HG03558 (cell line): ENCODE data around the gene RYR2.

ENCODE experiments used
- ATAC-seq: cut with Tn5 transposase; IDR thresholded peaks from one replicate; pipeline ENCODE4 v1.9.1; 2021; ENCODE audit warnings: moderate number of reproducible peaks; ENCODE audit not compliant: unreplicated experiment; ENCODE audit errors: extremely low read depth

Gene RYR2

DNA sequence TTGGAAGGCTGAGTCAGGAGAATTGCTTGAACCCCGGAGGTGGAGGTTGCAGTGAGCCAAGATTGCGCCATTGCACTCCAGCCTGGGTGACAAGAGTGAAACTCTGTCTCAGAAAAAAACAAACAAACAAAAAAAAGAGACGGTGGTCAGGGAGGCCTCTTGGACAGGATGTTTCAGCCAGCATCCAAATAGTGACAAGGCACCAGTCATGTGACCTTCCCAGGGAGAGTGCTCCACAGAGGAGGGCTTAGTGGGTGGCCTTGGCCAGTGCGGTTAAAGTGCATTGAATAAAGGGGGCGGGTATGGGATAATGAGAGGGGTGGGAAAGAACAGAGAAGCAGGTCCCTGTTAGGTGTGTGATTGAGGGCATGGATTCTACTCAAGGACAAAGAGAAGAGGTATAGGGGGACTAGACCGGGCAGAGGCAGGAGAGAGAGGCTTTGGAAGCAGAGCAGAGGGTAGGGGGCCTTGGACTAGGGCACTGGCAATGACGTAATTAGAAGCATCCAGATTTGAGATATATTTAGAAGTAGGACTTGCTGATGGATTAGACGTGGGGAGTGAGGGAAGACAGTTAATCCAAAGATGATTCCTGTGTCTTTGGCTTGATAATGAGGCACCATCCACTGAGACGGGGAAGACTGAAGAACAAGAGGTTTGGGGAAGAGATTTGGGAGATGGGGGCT, 12.0 kb upstream of the RYR2 start:
- no peak for ATAC-seq

- no peak for ATAC-seq
Observed at GRCh38 chr1:237031480-237031879, 10.5 kb upstream of the RYR2 start.

DNA sequence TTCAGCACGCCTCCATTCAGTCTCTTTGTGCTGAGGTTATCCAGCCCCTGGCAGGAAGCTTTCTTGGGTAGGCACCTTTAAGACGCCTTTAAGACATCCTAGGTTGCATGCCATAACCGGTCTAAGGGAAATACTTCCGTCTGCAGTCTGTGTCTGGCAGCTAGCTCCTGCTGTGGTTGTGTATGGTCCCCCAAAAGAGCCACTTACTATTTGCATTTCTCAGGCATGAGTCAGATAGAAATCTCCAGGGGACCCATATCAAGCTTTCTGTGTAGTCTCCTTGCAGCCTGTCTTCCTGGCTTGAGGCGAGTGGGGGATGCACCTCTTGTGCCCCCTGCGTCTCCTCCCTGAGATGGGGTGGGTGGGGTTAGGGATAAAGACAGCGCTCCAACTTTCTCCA, 10.0 kb upstream of the RYR2 start:
- peak; percentile 96 for ATAC-seq

DNA sequence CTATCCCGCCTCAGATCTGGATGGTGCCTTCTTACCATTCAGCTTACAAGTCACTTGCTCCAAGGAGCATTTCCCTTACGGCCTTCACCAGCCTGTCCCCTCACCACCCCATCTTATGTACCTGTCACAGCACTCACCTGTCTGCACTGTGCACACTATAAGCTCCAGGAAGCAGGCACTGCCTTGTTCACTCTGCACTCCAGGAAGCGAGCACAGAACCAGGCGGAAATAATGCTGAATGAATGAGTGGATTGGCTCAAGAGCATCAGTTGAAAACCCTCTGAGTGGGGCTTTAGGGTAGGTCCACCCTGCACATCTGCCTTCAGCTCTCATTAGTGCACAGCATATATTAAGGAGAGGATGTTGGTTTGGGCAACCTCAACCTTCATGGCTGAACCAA, 8.9 kb upstream of the RYR2 start:
- ATAC-seq = no peak

DNA sequence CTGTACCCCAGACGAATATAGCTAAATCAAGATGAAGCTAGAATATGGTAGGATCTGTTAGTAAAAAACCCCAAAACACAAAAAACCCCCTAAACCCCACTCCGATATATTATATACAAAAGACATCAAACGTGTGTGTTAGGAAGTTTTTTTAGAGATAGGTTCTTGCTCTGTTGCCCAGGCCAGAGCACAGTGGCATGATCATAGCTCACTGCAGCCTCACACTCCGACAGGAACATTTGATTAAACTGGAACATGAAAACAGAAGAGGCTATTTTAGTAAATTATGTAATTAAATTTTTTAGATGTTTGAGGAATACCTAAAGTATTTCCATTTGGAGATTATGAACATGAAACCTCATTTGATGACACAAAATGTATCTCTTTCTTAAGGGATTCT, 8.2 kb upstream of the RYR2 start:
- no peak for ATAC-seq

GRCh38 chr1:237035759-237036158, 6.2 kb upstream of the RYR2 start:
- no peak for ATAC-seq

- ATAC-seq = no peak
Observed at GRCh38 chr1:237038211-237038610, 3.8 kb upstream of the RYR2 start.

DNA sequence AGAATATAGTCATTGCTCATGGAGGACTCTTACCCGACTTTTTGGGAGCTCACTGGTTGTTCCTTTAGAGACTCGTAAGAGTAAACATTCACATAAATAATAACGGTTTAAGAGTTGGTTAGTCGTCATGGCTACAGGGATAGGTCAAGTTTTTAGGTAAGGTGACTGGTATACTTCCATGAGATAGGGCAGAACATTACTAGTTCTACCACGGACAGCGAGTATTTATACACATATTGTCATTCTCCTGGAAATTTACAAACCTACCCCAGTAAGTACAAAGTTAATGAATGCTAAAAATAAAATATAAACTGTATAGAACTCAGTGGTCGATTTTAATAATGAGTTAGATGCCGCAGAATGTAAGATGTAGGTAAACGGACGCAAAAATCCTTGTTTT, 1.2 kb upstream of the RYR2 start:
- ATAC-seq = no peak

GRCh38 chr1:237041461-237041794, 556 bp upstream of the RYR2 start:
- ATAC-seq = no peak

- ATAC-seq = no peak
Observed at GRCh38 chr1:237042526-237042891, 525 bp downstream of the RYR2 start.

DNA sequence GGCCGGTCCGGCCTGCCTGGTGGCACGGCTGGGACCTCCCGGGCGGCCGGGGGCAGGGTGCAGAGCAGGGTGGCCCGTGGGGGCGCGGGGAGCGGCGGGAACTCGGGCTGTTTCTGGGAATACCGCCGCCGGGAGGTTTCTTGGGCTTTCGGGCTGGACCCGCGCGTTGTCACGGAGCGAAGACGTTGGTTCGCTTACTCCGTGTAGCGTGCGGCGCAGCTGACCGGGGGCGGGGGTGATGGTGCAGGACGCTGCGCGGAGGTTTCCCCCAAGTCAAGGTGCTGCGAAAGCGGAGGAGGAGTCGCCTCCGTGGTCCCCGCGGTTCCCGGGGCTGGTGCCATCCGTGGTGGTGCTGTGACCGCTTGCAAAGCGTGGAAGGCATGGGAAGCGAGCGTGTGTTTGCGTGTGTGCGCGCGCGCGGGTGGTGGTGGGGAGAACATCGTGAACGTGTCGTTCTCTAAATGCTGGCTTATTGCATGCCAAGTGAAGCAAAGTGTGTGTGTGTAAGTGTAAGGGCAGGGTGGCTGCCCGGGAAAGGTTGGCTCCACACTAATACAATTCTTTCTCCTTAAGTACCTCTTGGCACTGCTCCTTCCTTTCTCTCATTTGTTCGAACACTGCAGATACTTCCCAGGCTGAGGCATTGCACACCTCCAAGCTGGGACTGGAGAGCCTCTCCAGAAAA, 1.1 kb downstream of the RYR2 start:
- no peak for ATAC-seq

- no peak for ATAC-seq
Observed at GRCh38 chr1:237043846-237044636, 2.1 kb downstream of the RYR2 start.

DNA sequence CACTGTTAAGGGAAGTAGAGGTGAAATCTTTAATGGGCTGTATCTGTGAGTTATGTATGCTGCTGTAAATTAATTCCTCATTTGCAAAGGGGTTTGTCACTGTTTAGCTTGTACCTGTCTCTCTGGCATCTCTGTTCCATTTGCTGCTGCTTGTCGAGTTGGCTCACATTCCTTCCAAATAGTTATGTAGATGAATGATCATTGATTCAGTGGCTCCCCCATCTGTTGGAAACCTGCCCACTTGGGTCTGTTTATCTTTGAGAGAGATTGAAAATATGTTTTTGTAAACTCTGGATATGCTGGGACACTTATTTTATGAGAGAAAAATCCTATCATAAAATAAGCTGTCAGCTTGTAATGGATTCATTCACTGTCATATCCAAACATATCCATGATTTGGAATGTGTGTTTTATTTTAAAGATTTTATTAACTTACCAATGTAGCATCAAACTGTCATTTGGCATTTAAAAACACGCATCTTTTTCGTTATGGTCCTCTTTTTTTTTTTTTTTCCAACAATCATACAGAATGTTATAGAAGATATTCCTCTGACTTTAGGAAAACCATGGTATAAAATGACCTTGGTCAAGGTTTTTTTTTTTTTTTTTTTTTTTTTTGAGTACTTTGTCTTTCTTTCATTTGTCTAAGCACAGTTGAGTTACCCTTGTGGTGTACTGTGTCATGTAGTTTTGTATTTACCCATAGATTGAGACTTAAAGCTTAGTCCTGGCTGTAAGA, 3.5 kb downstream of the RYR2 start:
- no peak for ATAC-seq

DNA sequence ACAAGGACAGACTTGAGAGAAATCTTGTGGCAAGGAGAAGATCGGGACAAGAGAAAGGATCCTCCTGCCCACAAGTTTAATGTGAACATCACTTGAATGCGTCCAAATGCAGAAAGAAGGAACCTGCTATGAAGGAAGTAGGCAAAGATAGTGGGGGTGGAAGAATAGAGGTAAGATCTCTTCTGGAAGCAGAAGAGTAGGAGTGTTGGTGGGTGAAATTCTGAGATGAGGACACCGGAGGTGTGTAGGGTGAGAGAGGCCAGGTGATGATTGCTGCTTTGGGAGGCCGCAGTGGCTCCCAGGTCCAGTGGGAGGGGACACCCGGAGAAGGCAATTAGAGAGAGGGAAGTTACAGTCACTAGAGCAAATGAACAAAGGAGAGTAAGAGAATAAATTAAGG, 6.8 kb downstream of the RYR2 start:
- ATAC-seq = no peak

- ATAC-seq = no peak
Observed at GRCh38 chr1:237050185-237050584, 8.2 kb downstream of the RYR2 start.

GRCh38 chr1:237050915-237051314, 8.9 kb downstream of the RYR2 start:
- no peak for ATAC-seq

- no peak for ATAC-seq
Observed at GRCh38 chr1:237054313-237054712, 12.3 kb downstream of the RYR2 start.

GRCh38 chr1:237058470-237058869, 16.5 kb downstream of the RYR2 start:
- ATAC-seq = no peak

- no peak for ATAC-seq
Observed at GRCh38 chr1:237059244-237059643, 17.3 kb downstream of the RYR2 start.

DNA sequence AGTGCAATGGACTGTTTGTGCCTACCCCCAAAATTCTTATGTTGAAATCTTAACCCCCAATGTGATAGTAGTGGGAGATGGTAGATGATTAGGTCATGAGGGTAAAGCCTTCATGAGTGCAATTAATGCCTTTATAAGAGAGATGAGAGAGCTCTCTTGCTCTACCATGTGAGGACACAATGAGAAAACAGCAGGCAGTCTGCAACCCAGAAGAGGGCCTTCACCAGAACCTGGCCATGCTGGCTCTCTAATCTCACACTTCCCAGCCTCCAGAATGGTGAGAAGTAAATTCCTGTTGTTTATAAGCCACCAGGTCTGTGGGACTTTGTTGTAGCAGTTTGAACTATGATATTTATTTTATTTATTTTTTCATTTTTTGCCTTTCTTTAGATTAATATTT, 21.0 kb downstream of the RYR2 start:
- no peak for ATAC-seq

GRCh38 chr1:237065903-237066302, 23.9 kb downstream of the RYR2 start:
- no peak for ATAC-seq
